NCI-H1436 (cell line): ENCODE measurements around the gene WDFY3.
"Not testable (repeated sequence)": the region's sequence is repeated elsewhere in the genome, so short reads cannot be mapped to it uniquely, and the experiment has no call there.

ENCODE experiments used
- DNase-seq: peaks from one replicate; lab custom pipeline; 2025; lab: John Stamatoyannopoulos, UW

WDFY3 gene

DNA sequence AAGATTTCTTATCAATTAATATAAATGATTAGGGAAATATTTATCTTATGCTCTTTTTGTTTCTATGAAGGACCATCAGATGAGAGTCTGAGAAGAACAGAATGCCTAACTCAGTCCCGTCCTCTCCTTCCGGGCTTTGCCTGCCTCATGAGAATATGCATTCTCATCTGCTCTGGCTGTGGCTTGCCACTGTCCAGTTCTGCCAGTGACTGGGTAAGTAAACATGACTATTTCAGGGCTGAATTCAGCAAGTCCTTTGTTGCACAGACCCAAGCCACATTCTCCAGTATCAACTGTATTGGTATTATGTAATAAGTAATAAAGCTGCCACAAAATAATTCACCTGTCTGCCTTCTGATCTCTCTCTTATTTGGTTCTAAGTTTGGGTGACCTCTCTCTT, 110.7 kb downstream of the WDFY3 start:
- no peak for DNase-seq

DNA sequence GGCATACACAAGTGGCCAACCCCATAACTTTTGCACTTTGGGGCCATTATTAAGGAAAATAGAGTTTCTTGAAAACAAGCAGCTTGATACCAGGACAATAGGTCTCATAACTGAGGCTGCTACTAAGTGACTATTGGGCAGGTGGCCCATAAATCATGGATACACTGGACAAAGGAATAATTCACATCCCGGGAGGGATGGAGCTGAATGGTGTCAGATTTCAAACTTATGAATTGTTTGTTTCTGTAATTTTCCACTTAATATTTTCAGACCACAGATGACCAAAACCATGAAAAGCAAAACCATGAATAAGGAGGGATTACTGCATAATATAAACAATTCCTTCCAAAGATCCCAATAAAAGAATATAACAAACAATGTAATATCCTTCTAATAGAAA, 114.4 kb downstream of the WDFY3 start:
- DNase-seq: no peak

DNA sequence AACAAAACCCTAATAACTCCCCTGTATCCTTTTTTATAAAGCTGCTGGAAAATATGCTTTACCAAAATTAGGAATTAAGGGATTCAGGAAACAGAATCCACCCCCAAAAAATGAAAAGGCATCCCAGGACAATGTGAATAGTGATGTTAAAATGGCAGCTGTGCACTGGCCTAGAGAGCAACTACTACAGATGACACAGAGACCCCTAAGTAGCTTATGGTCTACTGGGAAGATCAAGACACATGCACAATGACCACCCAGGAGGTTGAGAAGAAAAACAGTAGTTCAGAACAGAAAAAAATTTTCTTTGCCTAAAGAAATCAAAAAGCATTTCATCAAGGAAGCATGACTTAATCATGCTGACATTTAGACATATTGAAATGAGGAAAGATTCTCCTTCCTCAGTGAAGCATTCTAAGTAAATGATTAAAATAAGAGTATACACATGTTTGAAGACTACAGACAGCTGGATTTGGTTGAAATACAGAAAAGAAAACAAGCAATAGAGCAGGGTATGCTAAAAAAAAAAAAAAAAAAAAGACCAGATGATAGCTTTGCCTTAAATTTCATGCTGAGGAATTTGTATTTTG, 117.3 kb downstream of the WDFY3 start:
- no peak for DNase-seq

DNA sequence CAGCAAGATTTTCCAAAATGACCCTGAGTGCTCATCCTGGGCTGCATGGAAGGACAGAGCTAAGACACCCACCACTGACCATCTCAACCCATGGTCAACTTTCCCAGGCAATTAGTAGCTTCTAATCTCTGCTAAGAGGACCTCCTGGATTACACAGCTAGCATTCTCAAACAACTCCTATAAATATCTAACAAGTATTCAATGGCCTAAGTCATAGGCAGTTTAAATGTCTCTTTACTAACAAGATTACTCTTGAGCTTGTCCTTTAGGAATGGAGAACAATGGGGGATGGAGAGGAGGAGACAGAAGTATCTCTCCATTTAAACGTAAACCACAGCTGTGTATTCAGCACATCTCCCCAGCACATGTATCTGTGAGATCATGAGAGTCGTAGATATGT, 118.1 kb downstream of the WDFY3 start:
- DNase-seq: no peak

DNA sequence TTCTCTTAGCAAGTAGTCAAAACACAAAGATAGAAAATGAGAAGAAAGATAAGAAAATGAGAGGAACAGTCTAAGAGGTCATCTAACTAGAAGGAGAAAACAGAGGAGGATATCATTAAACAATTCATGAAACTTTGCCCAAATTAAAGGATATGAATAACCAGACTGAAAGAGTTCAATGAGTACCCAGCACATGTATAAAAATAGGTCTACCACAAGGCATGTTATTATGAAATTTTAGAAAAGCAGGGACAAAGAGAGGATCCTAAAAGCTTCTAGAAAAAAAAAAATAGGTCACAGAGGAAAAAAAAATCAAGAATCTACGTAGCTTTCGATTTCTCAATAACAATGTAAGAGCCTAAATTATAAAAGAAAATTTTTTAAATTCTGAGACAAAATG, 118.5 kb downstream of the WDFY3 start:
- DNase-seq: no peak

DNA sequence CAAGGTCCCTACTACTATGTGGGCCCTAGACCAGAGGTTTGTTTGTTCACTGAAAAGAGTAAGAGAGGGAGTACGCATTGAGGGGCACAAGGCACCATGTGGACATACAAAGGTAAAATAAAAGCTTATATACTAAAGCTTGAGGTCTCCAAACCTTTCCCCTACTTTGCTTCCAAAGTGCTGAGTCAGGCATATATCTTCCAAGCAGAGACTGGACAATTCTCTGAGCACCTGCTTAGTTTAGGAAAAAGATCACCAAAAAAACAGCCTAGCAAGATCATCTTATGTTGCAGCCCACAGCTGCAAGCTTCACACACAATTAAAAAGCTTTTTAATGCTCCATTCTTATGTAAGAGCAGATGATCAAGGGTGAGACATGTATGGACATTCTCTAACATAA, 119.5 kb downstream of the WDFY3 start:
- DNase-seq: no peak

DNA sequence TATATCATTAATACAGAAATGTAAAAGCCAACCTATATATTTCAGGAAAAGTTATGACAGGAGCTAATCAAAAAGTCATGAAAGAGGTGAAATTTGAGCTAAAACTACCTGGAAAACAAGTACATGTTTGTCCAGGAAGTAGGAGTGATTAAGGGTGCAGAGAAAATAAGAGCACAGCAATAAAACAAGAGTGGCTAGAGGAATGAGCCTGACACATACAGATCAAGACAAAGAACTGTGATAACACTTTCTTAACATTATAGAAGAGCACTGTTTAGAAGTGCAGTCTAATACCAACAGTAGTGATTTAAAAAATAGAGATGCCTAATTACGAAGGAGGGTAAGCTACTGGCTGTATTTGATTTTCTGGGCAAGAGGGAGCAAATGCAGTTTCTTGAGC, 125.1 kb downstream of the WDFY3 start:
- DNase-seq: no peak

DNA sequence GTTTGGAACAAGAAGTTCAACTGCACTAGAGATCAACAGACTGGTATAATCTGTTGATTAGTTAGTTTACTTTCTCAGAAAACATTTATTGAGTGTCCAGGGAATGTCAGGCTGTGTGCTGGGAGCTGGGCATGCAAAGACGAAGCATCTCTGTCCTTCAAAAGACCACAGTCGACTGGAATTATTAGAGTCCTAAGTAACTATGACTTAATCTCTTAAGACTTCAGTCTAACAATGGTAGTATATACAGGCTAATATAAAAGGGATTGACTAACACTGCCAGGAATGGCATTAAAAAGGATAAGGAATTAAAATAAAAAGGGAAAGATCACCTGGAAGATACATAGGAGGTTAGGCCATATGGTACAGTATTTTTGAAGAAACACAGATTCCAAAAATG, 128.7 kb downstream of the WDFY3 start:
- DNase-seq: no peak

DNA sequence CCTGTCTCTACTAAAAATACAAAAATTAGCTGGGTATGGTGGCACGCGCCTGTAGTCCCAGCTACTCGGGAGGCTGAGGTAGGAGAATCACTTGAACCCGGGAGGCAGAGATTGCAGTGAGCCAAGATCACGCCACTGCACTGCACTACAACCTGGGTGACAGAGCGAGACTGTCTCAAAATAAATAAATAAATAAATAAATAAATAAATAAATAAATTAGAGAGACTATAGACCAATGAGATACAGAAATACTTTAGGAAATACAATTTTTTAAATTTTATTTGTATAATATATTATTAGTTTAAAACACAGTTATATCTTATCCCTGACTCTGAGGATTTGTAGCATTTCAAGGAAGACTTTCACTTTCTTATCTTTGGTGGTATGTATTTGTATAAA, 136.9 kb downstream of the WDFY3 start:
- not testable (repeated sequence) for DNase-seq

DNA sequence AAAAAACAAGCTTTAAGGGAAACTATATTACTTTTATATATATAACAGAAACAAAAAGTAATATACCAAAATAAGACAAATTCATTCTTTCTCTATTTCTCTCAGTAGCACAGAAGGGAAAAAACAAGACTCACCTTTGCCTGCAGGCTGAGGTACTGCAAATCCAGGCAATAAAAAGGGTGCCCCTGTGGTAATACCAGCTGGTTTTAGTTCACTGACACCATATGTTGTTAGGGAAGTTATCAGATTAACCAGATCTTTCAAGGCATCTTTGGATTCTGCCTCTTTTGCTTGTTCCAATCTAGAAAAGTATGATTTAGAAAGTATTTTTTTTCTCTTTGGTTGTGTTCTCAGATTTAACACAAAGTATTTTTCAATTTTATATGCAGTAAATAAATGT, 139.8 kb downstream of the WDFY3 start:
- no peak for DNase-seq

DNA sequence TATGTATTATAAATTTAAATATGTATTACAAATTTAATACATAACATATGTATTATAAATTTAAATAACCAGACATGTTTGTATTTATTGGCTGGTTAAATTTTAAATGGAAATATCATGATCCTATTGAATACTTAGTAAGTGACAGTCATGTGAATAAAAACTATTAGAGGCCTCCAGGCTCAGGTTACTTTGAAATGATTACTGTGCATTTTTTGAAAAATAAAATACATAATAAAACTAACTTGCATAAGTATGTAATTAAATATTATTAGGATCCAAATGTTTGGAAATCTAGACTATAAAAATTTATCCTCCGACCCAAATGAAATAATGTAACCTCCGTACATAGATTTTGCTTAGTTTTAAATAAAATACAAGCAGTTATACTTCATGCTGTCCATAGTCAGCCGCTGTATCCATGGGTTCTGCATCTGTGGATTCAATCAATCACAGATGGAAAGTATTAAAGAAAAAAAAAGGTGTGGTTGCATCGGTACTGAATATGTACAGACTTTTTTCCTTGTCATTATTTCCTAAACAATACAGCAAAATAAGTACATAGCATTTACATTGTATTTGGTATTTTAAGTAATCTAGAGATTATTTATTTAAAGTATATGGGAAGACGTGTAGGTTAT, 140.7 kb downstream of the WDFY3 start:
- no peak for DNase-seq

DNA sequence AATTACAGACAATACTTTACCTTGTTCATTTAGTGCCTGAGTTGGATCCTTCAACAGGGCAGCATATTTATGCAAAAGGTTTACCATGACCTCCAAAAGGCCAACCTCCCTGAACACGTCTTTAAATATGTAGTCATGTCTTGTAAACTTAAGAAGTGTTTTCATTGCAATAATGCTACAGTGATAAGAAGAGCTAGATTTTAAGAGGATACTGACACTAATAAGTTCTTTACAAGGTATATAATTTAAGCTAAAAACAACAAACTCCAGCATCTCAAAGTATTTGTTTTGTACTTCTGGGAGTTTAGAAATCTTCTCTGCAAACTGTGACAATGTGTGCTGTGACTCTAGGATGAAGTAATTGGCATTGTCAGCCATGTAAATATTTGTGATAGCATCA, 145.4 kb downstream of the WDFY3 start:
- no peak for DNase-seq

DNA sequence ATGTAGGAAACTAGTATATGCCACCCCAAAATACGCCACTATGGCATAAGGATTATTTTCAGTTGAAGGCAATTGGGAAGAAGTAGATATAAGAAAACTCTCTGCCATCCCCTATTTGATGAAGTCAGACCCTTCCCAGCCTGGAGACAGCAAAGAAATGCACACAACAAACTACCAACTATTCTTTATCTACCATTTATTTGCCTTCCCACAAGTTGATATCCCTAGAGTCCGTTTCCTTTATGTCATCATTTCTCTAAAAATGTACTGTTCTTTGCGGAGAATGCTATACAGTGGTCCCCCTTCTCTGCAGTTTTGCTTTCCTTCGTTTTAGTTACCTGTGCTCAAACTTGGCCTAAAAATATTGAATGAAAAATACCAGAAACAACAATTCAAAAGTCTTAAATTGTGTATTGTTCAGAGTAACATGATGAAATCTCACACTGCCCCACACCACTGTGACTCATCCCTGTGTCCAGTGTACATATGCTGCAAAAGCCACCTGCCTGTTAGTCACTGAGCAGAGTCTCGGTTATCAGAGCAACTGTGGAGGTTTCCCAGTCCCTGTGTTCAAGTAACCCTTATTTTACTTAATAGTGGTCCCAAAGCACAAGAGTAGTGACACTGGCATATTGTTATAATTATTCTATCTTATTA, 152.3 kb downstream of the WDFY3 start:
- no peak for DNase-seq

DNA sequence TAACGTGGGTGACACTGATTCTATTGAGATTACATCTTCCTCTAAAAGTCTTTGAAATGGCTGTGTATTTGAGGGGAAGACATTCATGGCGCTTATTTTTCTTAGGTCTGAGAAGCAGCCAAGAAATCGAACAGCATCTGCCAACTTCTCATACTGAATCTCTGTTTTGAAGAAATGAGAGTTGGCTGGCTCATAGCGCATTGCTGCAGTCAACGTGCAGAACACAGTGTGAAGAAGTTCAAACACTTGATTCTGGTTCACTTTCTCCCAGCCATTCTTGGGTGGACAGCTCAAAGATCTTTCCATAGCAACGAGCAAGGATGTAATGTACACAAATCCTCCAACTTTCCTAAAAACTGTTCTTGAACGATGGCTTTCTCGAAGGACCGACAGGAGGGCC, 156.5 kb downstream of the WDFY3 start:
- DNase-seq: no peak

DNA sequence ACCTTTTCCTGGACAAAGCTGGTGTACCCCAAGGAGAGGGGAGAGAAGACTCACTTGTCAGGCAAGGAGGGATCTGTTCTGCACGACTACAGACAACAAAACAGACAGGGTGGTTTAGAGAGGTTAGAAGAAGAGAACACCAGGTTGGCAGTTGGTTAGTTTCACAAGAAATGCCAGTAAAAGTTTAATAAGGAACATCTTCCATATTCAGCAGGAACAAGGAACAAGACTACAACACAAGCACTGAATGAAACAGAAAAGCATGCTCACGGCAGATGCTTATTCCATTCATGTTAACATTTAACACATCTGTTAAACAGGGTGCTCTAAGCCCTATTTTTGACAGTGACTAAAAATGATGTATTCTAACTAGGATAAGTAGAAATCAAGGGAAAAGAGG, 158.2 kb downstream of the WDFY3 start:
- no peak for DNase-seq

DNA sequence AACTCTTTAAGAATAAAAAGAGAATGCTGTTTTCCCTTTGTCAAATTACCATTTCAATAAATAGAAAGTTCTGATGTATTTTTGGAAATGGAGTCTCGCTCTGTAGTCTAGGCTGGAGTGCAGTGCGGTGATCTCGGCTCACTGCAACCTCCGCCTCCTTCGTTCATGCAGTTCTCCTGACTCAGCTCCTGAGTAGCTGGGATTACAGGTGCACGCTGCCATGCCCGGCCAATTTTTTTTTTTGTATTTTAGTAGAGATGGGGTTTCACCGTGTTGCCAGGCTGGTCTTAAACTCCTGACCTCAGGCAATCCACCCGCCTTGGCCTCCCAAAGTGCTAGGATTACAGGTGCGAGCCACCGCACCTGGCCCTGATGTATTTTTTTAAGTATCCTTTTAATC, 159.9 kb downstream of the WDFY3 start:
- DNase-seq: not testable (repeated sequence)

DNA sequence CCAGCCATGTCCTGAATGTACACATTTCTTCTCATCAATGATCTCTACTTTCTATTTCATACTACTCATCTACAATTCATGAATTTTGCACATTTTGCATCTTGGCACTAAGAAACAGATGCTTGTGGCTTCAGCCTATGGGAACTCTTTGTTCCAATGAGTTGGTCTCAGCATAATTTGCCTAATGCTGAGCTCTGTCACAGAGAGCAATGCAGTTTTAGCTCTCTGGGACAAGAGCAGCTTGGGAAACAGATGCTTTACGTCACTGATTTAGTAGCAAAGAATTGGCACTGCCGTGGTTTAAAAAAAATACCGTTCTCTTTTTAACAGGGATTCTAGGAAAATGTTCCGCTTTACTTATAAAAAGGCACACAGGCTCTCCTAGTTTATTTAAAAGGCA, 162.4 kb downstream of the WDFY3 start:
- no peak for DNase-seq

DNA sequence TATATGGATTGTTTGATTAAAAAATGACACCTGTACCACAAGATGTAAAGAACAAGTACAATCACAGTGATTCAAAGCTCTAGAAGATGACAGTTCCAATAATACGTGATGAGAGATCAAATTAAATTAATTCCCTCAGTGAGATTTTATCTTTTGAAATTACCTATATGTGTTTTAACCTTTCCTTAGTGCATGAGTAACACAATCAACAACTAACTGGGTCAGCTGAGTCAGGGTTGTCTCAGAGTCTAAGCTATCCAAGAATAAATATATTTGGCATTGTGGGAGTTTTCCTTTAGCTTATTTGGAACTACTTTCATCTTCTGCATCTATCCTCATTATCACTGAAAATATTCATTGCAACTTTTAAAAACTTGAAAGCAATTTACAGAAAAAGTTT, 162.8 kb downstream of the WDFY3 start:
- DNase-seq: no peak

DNA sequence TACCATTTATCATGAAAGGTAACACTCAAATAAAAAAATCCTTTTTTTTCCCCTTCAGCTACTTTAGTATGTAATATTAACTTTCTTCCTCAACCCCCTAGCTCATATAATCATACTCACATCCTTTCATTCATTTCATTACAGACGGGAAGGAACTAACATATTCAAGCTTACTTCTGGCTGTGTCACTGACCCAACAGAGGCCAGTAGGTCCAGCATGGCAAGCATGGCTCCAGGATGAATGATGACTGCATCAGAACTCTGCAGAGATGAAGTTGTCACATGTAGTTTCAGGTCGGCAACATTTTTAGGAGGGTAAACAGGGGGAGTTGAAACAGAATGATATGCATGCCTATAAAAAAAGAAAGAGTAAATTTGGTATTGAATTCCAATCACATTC, 163.4 kb downstream of the WDFY3 start:
- DNase-seq: no peak

DNA sequence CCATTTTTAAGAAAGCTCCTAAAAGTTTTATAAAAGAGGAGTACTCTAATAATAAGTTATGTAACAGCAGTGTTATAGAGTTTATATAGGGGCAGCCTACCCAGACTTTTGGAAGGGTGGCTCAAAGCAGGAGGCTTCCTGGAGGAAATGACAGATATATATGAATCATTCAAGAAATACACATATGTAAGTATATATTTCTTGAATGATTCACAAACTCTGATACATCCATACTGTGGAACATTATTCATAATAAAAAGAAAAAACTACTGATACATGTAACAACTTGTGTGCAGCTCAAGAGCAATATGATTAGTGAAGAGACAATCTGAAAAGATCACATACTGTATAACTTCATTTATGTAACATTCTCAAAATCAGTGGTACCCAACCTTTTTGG, 166.2 kb downstream of the WDFY3 start:
- no peak for DNase-seq

DNA sequence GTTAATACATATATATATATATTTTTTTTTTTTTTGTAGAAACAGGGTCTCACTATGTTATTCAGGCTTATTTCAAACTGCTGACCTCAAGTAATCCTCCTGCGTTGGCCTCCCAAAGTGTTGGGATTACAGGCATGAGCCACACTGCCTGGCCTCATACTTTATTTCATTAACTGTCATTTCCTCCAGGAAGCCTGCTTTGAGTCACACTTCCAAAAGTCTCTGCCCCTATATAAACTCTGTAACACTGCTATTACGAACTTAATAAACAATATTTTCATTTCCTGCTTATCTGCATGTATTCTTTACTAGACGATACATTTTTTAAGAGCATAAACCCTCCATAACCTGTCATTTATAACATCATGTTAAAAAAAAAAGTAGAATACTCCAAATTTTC, 167.2 kb downstream of the WDFY3 start:
- no peak for DNase-seq

DNA sequence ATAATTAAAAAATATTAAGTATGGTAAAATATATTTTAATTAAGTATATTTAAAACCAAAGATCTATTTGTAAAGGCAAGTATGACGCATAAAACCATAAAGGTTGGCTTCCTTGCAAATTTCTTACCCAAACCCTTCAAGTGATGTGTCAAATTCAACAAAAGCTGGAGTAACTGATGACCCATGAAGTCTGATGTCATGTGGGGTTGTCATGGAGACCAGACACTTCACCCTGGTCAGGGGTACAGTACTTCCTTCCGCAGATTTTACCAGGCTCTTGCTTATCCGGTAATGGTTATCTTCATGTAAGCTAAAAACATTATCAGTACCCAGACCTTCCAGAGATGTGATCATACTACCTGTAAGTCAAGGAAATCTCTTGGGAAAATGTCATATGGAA, 170.1 kb downstream of the WDFY3 start:
- DNase-seq: no peak

DNA sequence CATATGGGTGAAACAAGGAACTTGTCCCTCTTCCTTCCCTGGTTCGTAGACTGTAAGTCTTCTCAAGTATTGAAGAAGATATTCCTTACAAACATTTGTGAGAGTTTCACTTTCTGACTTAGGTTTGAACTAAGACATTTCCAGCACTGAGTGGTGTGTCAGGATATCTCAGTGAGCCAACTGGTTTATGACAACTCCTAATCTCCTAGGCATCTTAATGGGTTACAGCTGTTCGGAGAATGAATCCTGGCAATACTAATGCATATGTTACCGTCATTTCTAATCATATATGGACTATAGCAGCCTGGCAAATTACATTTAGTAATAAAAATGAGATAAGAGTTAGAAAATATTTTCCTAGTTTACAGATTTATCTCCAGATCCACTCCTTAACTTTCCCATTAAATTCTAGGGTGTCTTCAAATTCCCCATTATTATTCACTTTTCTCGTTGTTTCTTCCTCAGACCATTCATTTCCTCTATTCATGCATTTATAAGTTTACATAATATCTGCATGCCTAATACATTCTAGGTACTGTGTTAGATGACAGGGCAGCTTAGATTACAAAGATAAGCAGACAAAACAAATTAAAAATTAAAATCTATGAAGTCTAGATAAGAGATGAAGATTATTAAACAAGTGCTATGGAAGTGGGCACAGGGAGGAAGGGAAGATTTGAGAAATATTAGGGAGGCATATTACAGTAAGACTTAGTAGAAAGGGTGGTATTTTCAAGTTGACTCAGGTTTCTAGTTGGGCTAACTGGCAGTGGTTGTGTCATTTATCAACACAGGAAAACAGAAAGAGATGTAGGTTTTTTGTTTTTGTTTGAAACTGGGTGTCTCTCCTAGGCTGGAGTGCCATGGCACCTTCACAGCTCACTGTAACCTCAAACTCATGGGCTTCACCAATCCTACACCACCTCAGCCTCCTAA, 173.9 kb downstream of the WDFY3 start:
- no peak for DNase-seq
